ENCODE measurements around the gene KRT3. TPM values are rescaled to one million over a fixed set of nuclear protein-coding genes. Genes with fewer than 3 reads are reported as not detected.
A peak's percentile ranks its signal among the peaks of the same experiment; 100 is the strongest.

Gene KRT3
- total and polyA plus RNA-seq, 7 experiments from 2014 or later: not detected

DNA sequence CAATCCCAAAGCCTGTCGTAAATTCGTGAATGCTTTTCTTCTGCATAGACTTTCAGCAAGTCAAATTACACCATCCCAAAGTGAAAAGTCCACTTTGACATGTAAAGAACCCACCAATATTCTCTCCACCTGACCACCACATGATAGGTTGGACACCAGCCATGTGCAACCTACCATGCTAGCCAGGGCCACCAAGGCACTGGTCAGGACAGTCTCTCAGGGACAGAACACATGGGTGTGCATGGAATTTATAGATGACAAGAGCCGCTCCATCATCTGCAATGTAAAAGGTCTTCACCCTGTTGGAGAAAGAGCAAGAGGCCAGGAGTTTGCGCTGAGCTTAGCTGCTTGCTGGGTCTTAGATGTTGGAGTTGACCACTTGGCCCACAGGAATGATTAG, 13.4 kb downstream of the KRT3 start:
- peaks cover 0 to 5% (median 0%) of the 10 kb centered on the region in 11 donors for H3K9me3 Mint-ChIP-seq
- peaks cover 0 to 3% (median 0%) of the 10 kb centered on the region in 5 donors for H3K36me3 Mint-ChIP-seq
- DNase-seq (no peak), ATAC-seq (no peak)
- Histone ChIP-seq H3K4me1 (ENCODE audit: control insufficient read depth in 2 of 2, insufficient read depth in 2 of 2, low read length in 2 of 2) (no peaks in the 10 kb centered on the region), H3K9me3 (ENCODE audit: control insufficient read depth in 2 of 3, low read length in 3 of 3) (no peaks in the 10 kb centered on the region), H3K4me3 (ENCODE audit: low read length) (no peak overlapping the region), H3K27ac (ENCODE audit: low read depth, low read length) (no peak overlapping the region), H3K36me3 (ENCODE audit: control insufficient read depth in 2 of 3, insufficient read depth in 3 of 3, low read length in 3 of 3) (no peaks in the 10 kb centered on the region), H3K27me3 (ENCODE audit: control insufficient read depth in 2 of 2, insufficient read depth in 2 of 2, low read length in 2 of 2) (no peaks in the 10 kb centered on the region)
- intact Hi-C loops (cut with micrococcal nuclease): loop anchor here in 1 of 2 donors (10.0 kb wide), 1 partner anchor 198 kb away; no protein-coding TSS in a partner anchor
- peaks cover 0 to 24% (median 5%) of the 10 kb centered on the region in 5 donors for H3K27me3 Mint-ChIP-seq
- H3K4me3 Mint-ChIP-seq: no peak overlapping the region
- no peaks in the 10 kb centered on the region for H3K4me1 Mint-ChIP-seq
- ChIA-PET CTCF (no interaction called here), POLR2A (no interaction called here)
- H3K27ac Mint-ChIP-seq: peak overlapping the region in 1 of 9 donors; percentile 36

DNA sequence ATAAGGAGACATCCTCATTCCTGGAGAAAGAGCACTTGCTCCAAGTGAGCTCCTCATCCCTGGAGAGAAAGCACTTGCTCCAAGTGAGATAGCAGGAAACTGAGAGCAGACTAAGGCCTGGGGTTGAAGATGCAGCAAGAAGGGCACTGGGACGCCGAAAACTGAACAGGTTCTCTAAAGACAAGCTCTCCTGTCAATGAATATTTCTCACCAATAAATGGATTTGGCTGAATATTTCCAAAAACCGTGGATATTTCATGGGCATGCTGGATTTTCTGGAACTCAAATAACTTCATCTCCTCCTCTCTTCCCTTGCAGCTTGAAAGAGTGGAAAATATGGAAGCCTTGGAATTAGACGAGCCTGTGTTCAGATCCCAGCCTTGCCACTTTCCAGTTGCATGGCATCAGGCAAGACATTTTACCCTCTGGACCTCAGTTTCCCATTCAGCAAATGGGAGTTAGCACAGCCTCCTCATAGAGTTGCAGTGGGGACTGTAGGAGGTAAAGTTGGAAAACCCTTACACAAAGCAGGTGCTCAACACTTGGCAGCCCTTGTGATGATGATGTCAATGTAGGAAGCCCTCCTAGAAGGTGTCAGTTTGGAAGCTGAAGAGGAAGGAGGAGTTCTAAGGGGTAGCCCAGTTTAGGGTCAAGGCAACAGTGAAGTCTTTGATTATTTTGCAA, 14.4 kb downstream of the KRT3 start:
- Histone ChIP-seq H3K4me3 (ENCODE audit: low read length) (no peak overlapping the region), H3K4me1 (ENCODE audit: control insufficient read depth in 2 of 2, insufficient read depth in 2 of 2, low read length in 2 of 2) (no peaks in the 10 kb centered on the region), H3K9me3 (ENCODE audit: control insufficient read depth in 2 of 3, low read length in 3 of 3) (no peaks in the 10 kb centered on the region), H3K27me3 (ENCODE audit: control insufficient read depth in 2 of 2, insufficient read depth in 2 of 2, low read length in 2 of 2) (no peaks in the 10 kb centered on the region), H3K36me3 (ENCODE audit: control insufficient read depth in 2 of 3, insufficient read depth in 3 of 3, low read length in 3 of 3) (no peaks in the 10 kb centered on the region), H3K27ac (ENCODE audit: low read depth, low read length) (no peak overlapping the region)
- peaks cover 0 to 22% (median 5%) of the 10 kb centered on the region in 5 donors for H3K27me3 Mint-ChIP-seq
- ATAC-seq: no peak
- no peak overlapping the region for H3K4me3 Mint-ChIP-seq
- ChIA-PET CTCF (interaction anchor here (1.4 kb wide), 1 partner anchor 196 kb away, joined by 4 read pairs; no protein-coding TSS in a partner anchor), POLR2A (no interaction called here)
- intact Hi-C loops (cut with micrococcal nuclease): loop anchor here in 1 of 2 donors (10.0 kb wide), 1 partner anchor 197 kb away; no protein-coding TSS in a partner anchor
- peaks cover 0 to 3% (median 0%) of the 10 kb centered on the region in 5 donors for H3K36me3 Mint-ChIP-seq
- peaks cover 0 to 5% (median 0%) of the 10 kb centered on the region in 11 donors for H3K9me3 Mint-ChIP-seq
- no peaks in the 10 kb centered on the region for H3K4me1 Mint-ChIP-seq
- peak overlapping the region in 1 of 9 donors; percentile 72 for H3K27ac Mint-ChIP-seq
- no peak for DNase-seq

- Histone ChIP-seq H3K36me3 (ENCODE audit: control insufficient read depth in 2 of 3, insufficient read depth in 3 of 3, low read length in 3 of 3) (no peaks in the 10 kb centered on the region), H3K4me3 (ENCODE audit: low read length) (no peak overlapping the region), H3K27me3 (ENCODE audit: control insufficient read depth in 2 of 2, insufficient read depth in 2 of 2, low read length in 2 of 2) (no peaks in the 10 kb centered on the region), H3K4me1 (ENCODE audit: control insufficient read depth in 2 of 2, insufficient read depth in 2 of 2, low read length in 2 of 2) (no peaks in the 10 kb centered on the region), H3K9me3 (ENCODE audit: control insufficient read depth in 2 of 3, low read length in 3 of 3) (no peaks in the 10 kb centered on the region), H3K27ac (ENCODE audit: low read depth, low read length) (no peak overlapping the region)
- Mint-ChIP-seq H3K4me1 (no peaks in the 10 kb centered on the region), H3K36me3 (peaks cover 0 to 3% (median 0%) of the 10 kb centered on the region in 5 donors), H3K9me3 (peaks cover 0 to 2% (median 0%) of the 10 kb centered on the region in 11 donors), H3K4me3 (no peak overlapping the region), H3K27ac (peak overlapping the region in 1 of 9 donors; percentile 10), H3K27me3 (peaks cover 0 to 19% (median 5%) of the 10 kb centered on the region in 5 donors)
- POLR2A ChIA-PET: no interaction called here
- ATAC-seq (no peak), DNase-seq (no peak)
- CTCF ChIA-PET: no interaction called here
- intact Hi-C loops (cut with micrococcal nuclease): loop anchor here in 1 of 2 donors (10.0 kb wide), 1 partner anchor 195 kb away; no protein-coding TSS in a partner anchor
Observed at GRCh38 chr12:52779914-52780313, 16.0 kb downstream of the KRT3 start.

DNA sequence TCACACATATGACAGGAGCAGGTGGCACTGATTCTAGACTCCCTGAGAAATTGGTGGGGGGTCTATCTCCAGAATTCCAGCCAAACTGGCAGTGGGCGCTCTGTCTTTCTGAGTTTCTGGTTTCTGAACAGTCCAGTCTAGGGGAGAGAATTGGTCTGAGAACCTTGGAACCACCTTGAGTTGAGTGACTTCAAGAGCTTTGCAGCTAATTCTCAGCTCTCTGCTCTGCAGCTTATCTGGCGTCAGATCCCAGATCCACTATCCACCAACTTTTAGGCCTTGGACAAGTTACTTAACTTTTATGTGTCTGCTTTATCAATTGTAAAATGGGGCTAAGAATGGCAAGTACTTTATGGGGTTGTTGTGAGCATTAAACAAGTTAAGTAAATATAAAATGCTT, 17.1 kb downstream of the KRT3 start:
- Mint-ChIP-seq H3K4me3 (no peak overlapping the region), H3K27ac (no peak overlapping the region), H3K27me3 (peaks cover 0 to 14% (median under 1%) of the 10 kb centered on the region in 5 donors), H3K4me1 (no peaks in the 10 kb centered on the region), H3K36me3 (peaks cover 0 to under 1% (median 0%) of the 10 kb centered on the region in 5 donors), H3K9me3 (peaks cover 0 to 2% (median 0%) of the 10 kb centered on the region in 11 donors)
- intact Hi-C loops (cut with micrococcal nuclease): no loop called here
- ATAC-seq (no peak), DNase-seq (no peak)
- H3K27me3 ChIP-seq (ENCODE audit: control insufficient read depth in 2 of 2, insufficient read depth in 2 of 2, low read length in 2 of 2): no peaks in the 10 kb centered on the region
- no peaks in the 10 kb centered on the region for H3K4me1 ChIP-seq (ENCODE audit: control insufficient read depth in 2 of 2, insufficient read depth in 2 of 2, low read length in 2 of 2)
- ChIA-PET CTCF (interaction anchor here (1.6 kb wide), 1 partner anchor 95 kb away, joined by 3 read pairs; no protein-coding TSS in a partner anchor), POLR2A (interaction anchor here (0.6 kb wide), 1 partner anchor 690 kb away, joined by 4 read pairs; no protein-coding TSS in a partner anchor)
- no peak overlapping the region for H3K4me3 ChIP-seq (ENCODE audit: low read length)
- H3K9me3 ChIP-seq (ENCODE audit: control insufficient read depth in 2 of 3, low read length in 3 of 3): no peaks in the 10 kb centered on the region
- no peak overlapping the region for H3K27ac ChIP-seq (ENCODE audit: low read depth, low read length)
- no peaks in the 10 kb centered on the region for H3K36me3 ChIP-seq (ENCODE audit: control insufficient read depth in 2 of 3, insufficient read depth in 3 of 3, low read length in 3 of 3)

DNA sequence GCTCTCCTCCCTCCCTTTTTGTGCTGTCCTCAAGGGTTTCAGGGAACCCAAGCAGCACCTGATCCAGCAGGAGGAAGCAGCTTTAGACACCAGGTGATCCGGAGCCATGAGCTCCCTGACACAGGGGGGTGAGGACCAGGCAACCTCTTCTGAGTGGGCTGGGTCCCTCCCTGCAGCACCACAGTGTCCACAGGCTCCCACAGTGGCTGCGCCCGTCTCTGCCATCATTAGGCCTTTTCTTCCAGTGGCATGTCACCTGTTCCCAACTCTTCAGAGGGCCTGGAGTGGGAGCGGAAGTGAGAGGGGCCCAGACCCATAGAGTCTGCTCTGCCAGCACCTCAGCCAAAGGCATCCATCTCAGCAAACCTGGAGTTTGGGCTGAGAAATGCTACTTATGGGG, 18.4 kb downstream of the KRT3 start:
- Mint-ChIP-seq H3K36me3 (no peaks in the 10 kb centered on the region), H3K27ac (no peak overlapping the region), H3K9me3 (peaks cover 0 to 2% (median 0%) of the 10 kb centered on the region in 11 donors), H3K4me1 (peaks cover 0 to 1% (median 0%) of the 10 kb centered on the region in 7 donors), H3K4me3 (no peak overlapping the region), H3K27me3 (peaks cover 0 to 17% (median 0%) of the 10 kb centered on the region in 5 donors)
- Histone ChIP-seq H3K27ac (ENCODE audit: low read depth, low read length) (no peak overlapping the region), H3K27me3 (ENCODE audit: control insufficient read depth in 2 of 2, insufficient read depth in 2 of 2, low read length in 2 of 2) (no peaks in the 10 kb centered on the region), H3K9me3 (ENCODE audit: control insufficient read depth in 2 of 3, low read length in 3 of 3) (no peaks in the 10 kb centered on the region), H3K4me1 (ENCODE audit: control insufficient read depth in 2 of 2, insufficient read depth in 2 of 2, low read length in 2 of 2) (no peaks in the 10 kb centered on the region), H3K4me3 (ENCODE audit: low read length) (no peak overlapping the region), H3K36me3 (ENCODE audit: control insufficient read depth in 2 of 3, insufficient read depth in 3 of 3, low read length in 3 of 3) (no peaks in the 10 kb centered on the region)
- ChIA-PET CTCF (interaction anchor here (0.6 kb wide), 1 partner anchor 144 kb away, joined by 3 read pairs; no protein-coding TSS in a partner anchor), POLR2A (interaction anchor here (0.7 kb wide), 1 partner anchor 786 kb away, joined by 3 read pairs; no protein-coding TSS in a partner anchor)
- intact Hi-C loops (cut with micrococcal nuclease): no loop called here
- DNase-seq (no peak), ATAC-seq (no peak)

GRCh38 chr12:52776913-52777395, 19.0 kb downstream of the KRT3 start, which contains the start of gene KRT76:
KRT76 (minus strand) TSS chr12:52777345; CDS start chr12:52777291, 54 bp downstream.
- peaks cover 0 to 17% (median 0%) of the 10 kb centered on the region in 5 donors for H3K27me3 Mint-ChIP-seq
- Histone ChIP-seq H3K4me3 (ENCODE audit: low read length) (no peak within 1 kb of the TSS), H3K9me3 (ENCODE audit: control insufficient read depth in 2 of 3, low read length in 3 of 3) (no peaks in the 10 kb centered on the region), H3K4me1 (ENCODE audit: control insufficient read depth in 2 of 2, insufficient read depth in 2 of 2, low read length in 2 of 2) (no peaks in the 10 kb centered on the region), H3K27me3 (ENCODE audit: control insufficient read depth in 2 of 2, insufficient read depth in 2 of 2, low read length in 2 of 2) (no peaks in the 10 kb centered on the region), H3K27ac (ENCODE audit: low read depth, low read length) (no peak within 1 kb of the TSS), H3K36me3 (ENCODE audit: control insufficient read depth in 2 of 3, insufficient read depth in 3 of 3, low read length in 3 of 3) (no peaks in the 10 kb centered on the region)
- peaks cover 0 to 2% (median 0%) of the 10 kb centered on the region in 11 donors for H3K9me3 Mint-ChIP-seq
- H3K4me3 Mint-ChIP-seq: no peak within 1 kb of the TSS
- ChIA-PET POLR2A (interaction anchor here (0.7 kb wide), 1 partner anchor 785 kb away, joined by 3 read pairs; no protein-coding TSS in a partner anchor), CTCF (interaction anchor here (0.6 kb wide), 1 partner anchor 145 kb away, joined by 3 read pairs; no protein-coding TSS in a partner anchor)
- intact Hi-C loops (cut with micrococcal nuclease): no loop called here
- peak within 1 kb of the TSS in 3 of 9 donors; percentile 4 to 82 (median 34) for H3K27ac Mint-ChIP-seq
- H3K4me1 Mint-ChIP-seq: peaks cover 0 to 1% (median 0%) of the 10 kb centered on the region in 7 donors
- DNase-seq: no peak
- no peak for ATAC-seq
- no peaks in the 10 kb centered on the region for H3K36me3 Mint-ChIP-seq

Data from naive thymus-derived CD4-positive, alpha-beta T cell (primary cell).